GM12891 (cell line): Measurements from ENCODE around the gene ANXA3.

Experiments used
- POLR2A ChIP-seq: IDR thresholded peaks from 2 replicates; pipeline ENCODE4 v1.6.1; 2011; ENCODE audit warnings: low read depth, low read length, control low read depth
- POLR2AphosphoS5 ChIP-seq: IDR thresholded peaks from 2 replicates; pipeline ENCODE4 v1.6.1; 2011; ENCODE audit warnings: low read depth, low read length, control low read depth

DNA sequence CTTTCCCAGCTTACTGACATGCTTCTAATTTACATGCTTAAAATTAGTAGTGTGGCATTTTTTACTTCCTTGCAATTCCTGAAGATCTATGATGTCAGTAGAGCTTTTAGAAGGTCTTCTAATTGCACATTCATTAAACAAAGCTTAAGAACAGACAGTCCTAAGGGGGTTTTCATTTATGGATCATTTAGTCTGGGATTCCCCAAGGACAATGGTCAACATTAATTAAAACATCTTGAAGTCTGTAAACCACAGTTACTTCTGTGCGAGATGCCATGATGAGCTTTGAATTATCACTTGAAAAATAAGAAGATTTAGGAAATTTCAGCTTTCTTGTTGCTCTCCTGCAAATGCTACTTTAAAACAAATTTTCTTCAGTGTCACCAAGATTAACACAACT lies 20.2 kb downstream of the ANXA3 start:
- TF ChIP-seq POLR2AphosphoS5: no peak
- TF ChIP-seq POLR2A: no peak
